GM12801 (cell line): ENCODE measurements around the gene ARHGEF7.

ENCODE experiments used
- CTCF ChIP-seq: IDR thresholded peaks from one replicate; pipeline ENCODE4 v1.5.1; 2011; ENCODE audit warnings: control low read depth; ENCODE audit not compliant: insufficient read length; ENCODE audit errors: extremely low read depth

Gene ARHGEF7

GRCh38 chr13:111131611-111132010 lies 16.5 kb downstream of the ARHGEF7 start:
- no peak for TF ChIP-seq CTCF

GRCh38 chr13:111132948-111133347 lies 17.8 kb downstream of the ARHGEF7 start:
- no peak for TF ChIP-seq CTCF

GRCh38 chr13:111139452-111139851 lies 24.3 kb downstream of the ARHGEF7 start:
- TF ChIP-seq CTCF = no peak

GRCh38 chr13:111139873-111140561 lies 24.9 kb downstream of the ARHGEF7 start:
- no peak for TF ChIP-seq CTCF

GRCh38 chr13:111140562-111141105 lies 25.5 kb downstream of the ARHGEF7 start:
- no peak for TF ChIP-seq CTCF

GRCh38 chr13:111142472-111142871 lies 27.4 kb downstream of the ARHGEF7 start:
- no peak for TF ChIP-seq CTCF

GRCh38 chr13:111143865-111144540 lies 28.9 kb downstream of the ARHGEF7 start:
- TF ChIP-seq CTCF = no peak
